HG02943 (cell line): ENCODE results near the gene TCHP.

Experiments
- ATAC-seq: cut with Tn5 transposase; IDR thresholded peaks from one replicate; pipeline ENCODE4 v1.9.1; 2021; ENCODE audit warnings: mild to moderate bottlenecking, low read depth, moderate library complexity; ENCODE audit not compliant: unreplicated experiment

Gene TCHP

DNA sequence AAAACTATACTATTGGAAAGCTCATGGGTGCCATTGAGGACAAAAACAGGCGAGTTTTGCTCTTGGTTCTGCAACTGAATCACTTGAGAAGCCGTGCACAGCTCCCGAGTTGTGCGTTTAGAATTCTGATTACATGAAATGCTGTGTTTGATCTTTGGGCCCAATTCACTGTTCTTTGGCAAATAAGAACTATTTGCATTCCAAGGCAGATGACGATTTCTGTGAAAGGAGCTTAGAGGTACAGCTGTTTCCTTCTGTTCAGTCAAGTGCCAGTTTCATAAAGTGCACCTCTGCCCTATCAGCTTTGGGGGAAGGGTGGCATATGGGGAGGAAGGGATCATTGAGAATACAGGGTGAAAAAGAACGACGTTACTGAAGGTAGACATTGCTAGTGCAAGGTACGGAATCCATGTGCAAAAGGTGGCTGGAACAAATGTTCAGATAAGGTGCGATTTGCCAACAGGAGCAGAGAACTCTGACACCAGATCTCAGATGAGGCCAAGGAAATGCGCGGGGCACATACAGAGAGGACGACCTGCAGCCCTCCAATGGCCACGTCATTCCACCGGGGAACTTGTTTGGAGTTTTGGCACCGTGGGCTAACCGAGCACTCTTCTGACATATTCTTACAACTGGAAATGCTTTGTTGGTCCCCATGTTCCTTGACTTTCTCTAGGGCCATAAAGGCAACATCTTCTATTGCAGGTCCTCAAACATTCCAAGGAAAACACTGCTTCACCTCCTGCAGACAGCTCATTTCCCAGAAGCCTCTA is 30.1 kb downstream of the TCHP start:
- ATAC-seq = no peak

DNA sequence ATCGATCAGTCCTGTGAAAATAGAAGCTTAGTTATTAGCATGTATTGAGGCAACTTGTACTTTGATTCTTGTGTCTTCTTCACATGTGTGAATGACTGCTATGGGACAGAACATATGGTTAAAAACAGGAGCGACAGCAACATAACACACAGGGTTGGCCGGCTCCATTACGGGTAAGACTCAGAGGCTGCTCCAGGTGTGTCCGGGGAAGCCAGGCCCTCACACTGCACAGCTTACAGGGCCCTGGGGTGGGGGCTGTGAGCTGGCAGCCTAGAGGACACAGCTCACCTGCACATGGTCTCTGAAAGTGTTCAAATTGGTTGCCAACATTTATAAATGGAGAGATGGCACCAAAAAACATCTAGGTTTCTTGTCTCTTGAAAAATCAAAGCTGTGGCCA is 31.1 kb downstream of the TCHP start:
- ATAC-seq = no peak

DNA sequence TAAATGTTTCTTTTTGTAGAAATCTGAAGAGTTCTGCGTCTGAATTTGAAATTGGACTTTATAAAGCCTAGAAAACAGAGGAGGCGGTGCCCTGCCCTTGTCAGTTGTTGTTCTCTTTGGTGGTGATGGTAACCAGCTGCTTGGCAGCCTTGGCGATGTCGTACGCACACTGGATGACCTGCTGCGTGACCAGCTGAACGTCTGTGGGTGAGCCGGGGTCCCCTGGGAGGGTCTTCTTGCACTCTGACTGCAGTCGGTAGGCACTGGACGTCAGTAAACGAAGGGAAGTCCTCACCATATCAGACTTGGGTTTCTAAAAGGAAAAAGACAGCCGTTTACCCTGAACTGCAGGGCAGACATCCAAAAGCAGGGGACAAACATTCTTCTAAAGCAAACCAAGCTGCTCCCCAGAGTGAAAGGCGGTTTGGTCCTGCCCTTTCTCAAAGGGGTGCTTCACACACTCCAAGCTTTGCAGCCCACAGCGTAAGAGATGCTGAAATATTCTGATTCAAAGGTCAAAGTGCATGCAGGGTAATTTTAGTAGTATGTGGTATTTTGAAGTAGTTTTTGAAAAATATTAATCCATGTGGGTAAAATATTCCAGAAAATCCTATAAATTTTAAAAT is 32.9 kb downstream of the TCHP start:
- ATAC-seq = no peak

- no peak for ATAC-seq
Observed at GRCh38 chr12:109934026-109934425, 34.0 kb downstream of the TCHP start.

GRCh38 chr12:109937371-109937770 is 37.3 kb downstream of the TCHP start:
- ATAC-seq = no peak

DNA sequence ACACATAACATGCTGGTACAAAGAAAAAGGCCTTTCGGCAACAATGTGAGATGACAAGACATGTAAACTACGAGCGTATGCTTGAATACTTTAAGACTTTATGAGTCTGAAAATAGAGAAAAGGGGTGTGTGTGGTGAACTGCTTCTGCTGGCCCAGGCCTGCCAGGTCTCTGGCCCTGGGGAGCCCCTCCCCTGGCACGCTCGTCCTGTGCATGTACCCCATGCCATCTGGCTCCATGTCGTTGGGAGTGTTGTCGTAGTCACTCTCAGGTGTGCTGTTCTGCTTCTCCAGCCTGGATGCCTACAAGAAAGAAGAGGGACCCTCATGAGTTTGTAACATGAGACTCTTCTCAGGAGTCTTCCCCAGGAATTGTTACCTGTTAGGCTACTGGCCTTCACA is 38.9 kb downstream of the TCHP start:
- no peak for ATAC-seq

DNA sequence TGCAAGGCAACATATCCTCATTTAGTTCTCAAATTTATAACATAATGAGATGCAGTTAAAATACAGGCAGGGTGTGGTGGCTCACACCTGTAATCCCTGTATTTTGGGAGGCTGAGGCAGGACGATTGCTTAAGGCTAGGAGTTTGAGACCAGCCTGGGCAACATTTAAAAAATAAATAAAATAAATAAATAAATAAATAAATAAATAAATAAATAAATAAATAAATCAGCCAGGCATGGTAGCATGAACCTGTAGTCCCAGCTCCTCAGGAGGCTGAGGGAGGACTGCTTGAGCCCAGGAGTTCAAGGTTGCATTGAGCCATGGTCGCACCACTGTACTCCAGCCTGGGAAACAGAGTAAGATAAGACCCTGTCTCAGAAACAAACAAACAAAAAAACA is 39.4 kb downstream of the TCHP start:
- no peak for ATAC-seq

DNA sequence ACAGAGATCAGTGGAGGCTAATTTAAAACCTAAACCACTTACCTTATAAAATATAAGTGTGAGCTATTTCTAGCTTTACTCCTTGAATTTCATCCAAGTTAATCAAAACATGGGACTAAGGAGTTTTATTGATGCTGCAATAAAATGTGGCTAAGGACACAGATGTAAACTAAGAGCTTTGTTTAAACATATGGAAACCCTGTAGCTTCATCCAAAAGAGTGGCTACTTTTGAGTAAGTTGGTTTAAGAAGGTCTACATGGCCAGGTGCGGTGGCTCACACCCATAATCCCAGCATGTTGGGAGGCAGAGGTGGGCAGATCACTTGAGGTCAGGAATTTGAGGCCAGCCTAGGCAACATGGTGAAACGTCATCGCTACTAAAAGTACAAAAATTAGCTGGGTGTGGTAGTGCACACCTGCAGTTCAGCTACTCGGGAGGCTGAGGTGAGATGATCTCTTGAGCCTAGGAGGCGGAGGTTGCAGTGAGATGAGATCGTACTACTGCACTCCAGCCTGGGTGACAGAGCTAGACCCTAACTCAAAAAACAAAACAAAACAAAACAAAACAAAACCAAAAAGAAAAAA is 40.4 kb downstream of the TCHP start:
- ATAC-seq = no peak

GRCh38 chr12:109943811-109944210 is 43.7 kb downstream of the TCHP start:
- ATAC-seq = no peak

DNA sequence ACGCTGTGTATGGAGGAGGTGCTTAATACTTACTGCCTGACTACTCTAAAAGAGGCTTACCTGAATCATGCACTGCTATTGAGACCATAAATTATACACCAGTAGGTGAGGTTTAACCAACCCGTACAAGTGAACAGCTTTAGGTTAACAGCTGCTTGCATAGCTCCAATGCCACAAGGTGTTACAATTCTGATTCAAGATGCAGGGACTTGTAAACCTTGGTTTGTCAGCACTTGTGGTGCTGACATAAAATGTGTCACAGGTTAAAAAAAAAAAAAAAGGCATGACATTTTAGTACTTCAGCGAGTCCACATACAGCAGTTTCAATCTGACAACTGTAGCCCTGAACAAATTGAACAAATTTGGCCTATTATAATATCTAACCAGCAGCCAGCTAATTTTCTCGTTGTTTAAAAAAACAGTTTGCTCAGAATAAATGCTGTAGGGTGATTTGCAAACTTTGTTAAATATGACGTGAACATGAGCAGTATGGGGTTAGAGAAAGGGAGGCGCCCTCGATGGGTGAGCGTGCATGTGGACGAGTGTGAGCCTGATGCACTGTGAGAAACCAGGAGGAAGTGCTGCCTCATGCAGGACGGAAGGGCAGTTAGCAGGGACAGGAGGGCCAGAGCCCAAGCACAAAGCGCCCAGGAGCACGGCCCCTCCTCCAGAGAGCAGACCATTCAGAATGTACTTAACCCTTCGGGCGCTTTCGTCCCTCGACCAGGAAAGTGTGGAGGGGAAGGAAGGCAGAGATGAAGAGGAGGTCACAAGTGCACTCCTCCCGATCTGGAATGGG is 44.7 kb downstream of the TCHP start:
- ATAC-seq = no peak

DNA sequence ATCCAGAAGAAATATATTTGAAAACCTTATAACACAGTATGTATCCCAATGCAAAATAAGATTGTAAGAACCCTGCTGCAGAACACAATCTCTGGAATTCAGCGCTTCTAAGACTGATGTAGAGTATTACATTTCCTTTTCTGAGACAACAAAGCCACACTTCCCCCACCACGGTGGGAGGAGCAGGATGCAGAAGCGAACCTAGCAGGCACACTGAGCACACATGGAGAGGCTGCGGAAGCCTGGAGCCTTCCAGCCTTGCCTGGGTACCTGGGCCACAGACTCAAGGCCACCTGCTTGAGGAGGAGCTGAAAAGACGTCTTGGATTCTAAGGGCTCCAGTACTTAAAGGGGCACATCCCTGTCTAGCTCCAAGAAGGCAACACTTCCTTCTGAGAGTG is 46.4 kb downstream of the TCHP start:
- no peak for ATAC-seq

GRCh38 chr12:109946913-109947312 is 46.8 kb downstream of the TCHP start:
- ATAC-seq = no peak

- ATAC-seq = no peak
Observed at GRCh38 chr12:109947521-109947920, 47.4 kb downstream of the TCHP start.

DNA sequence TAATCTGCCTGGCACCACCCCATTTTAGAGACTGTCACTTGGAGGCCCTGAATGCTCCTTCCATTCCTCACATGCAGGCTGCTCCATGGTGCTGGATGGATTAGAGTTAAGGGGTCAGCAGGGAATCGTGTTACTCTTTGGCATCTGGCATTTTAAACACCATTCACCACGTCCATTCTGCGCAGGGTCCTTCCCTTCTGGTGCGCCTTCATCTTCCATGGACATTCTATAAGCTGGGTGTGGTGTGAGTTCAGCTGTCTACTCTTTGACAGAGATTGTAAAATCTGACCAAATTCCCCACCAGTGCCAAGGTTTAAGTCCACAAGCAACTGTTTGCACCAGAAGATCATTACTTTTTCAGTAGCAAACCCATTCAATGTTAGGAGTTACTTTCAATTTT is 48.3 kb downstream of the TCHP start:
- ATAC-seq = no peak

- ATAC-seq = no peak
Observed at GRCh38 chr12:109949089-109949488, 49.0 kb downstream of the TCHP start.

DNA sequence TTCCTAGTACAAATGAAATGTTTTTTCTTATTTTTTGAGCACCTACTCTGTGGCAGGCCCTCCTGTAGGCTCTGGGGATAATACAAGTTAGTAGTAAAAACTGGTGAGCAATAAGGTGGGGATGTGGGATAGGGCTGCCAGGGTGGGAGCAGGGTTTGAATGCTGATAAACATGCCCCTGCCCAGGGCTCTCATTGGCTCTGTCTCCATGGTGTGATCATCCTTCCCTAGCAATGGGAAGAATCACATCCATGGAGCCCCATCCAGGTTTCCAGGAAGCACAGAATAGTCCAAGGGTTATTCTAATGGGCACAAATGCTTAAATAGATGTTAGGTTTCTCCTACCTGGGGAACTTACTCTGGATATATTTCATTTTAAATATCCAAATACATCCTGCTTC is 50.6 kb downstream of the TCHP start:
- ATAC-seq = no peak

GRCh38 chr12:109951136-109951535 is 51.1 kb downstream of the TCHP start:
- ATAC-seq = no peak

DNA sequence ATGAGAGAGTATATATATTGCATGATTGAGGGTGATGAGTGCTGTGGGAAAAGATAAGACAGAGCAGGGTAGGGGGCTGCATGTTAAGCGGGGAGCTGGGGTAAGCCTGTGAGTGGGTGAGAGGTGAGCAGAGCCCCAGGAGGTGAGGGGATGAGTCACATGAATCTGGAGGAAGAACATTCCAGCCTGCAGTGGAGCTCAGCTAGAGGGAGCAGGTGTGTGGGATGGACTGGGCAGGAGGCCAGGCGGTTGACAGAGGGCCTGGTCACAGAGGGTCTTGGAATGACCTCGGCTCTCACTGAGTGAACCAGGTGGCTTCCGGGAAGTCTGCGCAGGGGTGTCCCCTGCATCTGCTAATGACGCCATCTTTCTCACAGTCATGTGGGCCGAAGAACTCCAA is 51.7 kb downstream of the TCHP start:
- no peak for ATAC-seq

GRCh38 chr12:109952160-109952858 is 52.2 kb downstream of the TCHP start:
- ATAC-seq = no peak

GRCh38 chr12:109952873-109953272 is 52.8 kb downstream of the TCHP start:
- ATAC-seq = no peak

DNA sequence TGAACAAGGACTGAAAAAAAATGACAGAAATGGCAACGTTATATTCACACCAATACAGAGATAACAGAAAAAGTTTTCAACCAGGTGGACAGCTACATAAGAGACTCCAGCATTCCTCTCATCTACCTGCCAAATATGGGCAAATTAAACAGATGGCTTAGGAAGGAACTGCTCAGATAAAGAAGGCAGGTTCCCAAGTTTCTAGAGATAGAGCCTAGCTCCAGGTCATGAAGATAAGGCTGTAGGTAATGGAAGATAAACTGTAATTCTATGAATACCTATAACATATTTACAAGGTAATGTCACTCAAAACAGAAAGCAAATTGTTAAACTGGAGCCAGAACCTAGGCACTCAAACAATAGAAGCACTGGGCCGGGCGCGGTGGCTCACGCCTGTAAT is 53.6 kb downstream of the TCHP start:
- no peak for ATAC-seq
